Activated CD4-positive, alpha-beta T cell treated with anti-CD3 and anti-CD28 coated beads for 4 hours (primary cell): Measurements from ENCODE around the gene PRRT1.
"Not testable (repeated sequence)": the region's sequence is repeated elsewhere in the genome, so short reads cannot be mapped to it uniquely, and the experiment has no call there.

Experiments used
- DNase-seq, 2 donors: peaks; one replicate each; pipeline ENCODE4 v3.0.0-alpha.2; 2020

Gene PRRT1

DNA sequence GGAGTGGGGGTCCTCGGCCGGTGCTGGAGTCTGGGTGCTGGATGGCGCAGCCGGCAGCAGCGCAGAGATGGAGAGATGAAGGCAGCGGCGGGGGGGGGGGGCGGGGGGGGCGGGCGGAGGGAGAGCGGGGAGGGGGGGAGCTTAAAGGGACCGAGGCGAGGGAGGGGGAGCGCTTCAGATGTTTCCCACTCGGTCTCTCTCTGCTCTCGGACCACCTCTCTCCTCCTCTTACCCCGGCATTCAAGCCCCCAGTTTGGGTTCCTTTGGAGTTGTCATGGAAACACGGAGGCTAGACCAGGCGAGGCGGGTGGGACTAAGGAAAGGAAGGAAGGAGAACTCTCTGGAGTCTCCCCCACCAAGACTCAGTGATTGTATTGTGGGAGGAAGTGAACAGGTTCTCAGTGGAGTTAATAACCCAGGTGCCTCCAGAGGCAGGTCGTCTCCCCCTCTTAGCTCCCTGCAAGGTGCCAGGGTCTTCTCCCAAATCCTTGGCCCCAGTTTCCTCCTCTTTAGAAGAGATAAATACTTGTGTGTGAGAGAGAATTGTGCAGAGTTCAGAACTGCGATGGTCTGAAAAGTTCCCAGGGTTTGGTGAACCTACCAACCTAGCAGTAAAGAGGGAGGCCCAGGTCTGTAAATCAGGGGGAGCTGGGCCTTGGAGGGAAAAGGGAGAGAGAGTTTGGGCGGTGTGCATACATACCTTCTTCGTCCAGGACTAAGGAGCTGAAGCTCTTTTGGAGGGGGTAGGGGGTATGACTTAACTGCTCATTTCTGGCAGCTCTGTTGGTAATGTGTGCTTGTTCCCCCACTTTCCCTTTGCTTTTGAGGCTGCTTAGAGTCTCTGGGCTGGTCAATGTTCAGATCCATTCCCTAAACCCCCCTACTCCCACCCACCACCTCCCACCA, at the start of gene PRRT1:
Gene PRRT1 (minus strand): TSS at position 77 of the 906 bp plus-strand sequence. CDS start 112 bp downstream, outside the sequence.
- DNase-seq, result no peak

DNA sequence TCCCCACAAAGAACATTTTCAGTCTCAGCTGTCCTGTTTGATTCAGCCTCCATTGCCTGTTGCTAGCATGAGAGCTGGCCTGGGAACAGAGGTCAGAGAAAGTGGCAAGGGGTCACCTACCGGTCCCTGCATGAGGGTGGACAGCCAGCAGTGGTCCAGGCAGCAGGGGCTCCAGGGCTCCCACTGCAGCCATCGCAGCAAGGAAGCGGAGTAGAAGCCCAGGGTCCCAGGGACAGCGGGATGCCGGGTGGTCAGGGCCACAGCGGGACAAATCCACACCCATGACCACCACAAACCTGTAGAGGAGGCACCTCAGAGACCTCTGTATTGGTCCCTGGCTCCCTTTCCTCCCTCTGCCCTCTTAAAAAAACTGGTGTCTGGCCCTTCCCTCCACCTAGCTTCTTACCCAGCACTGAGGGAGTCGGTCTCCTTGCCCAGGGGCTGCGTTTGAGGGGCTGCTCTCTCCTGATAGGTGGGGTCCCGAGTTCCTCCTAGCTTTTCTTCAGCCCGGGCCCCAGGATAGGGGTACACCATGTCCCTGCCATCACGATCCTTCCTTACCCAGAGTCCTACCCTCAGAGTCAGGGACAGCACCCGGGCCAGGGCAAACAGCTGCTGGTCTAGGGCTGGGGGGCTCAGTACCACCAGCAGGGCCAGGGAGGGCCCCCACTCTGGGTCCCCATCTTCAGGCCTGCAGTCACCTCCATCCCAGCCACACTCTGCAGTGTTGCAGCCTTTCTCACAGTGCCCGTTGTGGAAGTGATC, 49.2 kb upstream of the PRRT1 start:
- no peak for DNase-seq

DNA sequence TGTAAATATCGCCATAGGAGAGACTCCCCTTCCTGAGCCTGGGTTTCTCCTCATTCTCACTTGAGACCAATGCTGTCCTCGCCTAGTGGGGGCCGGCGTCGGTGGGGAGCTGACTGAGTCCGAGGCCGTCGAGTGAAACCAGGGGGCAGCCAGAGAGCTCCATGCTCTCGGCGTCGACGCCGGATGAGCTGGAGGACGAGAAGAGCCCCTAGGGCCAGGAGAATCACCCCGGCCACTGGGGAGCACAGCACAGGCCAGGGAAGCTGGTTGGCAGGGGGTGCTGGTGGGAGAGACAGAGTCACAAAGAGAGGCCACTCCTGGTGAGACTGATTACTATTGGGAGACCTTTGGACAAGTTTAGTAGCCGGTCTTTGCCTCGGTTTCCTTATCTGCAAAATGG, 47.1 kb upstream of the PRRT1 start:
- DNase-seq, result no peak

GRCh38 chr6:32198345-32198696, 46.6 kb upstream of the PRRT1 start:
- DNase-seq, result no peak

GRCh38 chr6:32196682-32197616, 45.2 kb upstream of the PRRT1 start:
- no peak for DNase-seq

GRCh38 chr6:32195902-32196681, 44.4 kb upstream of the PRRT1 start:
- peak; percentile 44 to 57 for DNase-seq

DNA sequence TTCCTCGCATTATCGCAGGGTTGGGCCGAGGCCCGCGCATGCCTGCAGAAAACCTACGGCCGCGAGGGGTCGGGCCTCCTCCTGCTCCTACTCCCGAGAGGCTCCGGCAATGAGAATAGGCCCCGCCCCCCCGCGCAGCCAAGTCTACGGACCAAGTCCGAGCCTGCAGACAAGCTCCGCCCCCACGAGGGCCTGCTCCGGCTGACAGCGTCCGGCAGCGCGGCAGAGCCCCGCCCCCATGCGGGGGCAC, 43.8 kb upstream of the PRRT1 start:
- DNase-seq, result peak; percentile 98 to 100

- DNase-seq, result no peak
Observed at GRCh38 chr6:32194825-32195651, 43.3 kb upstream of the PRRT1 start.

DNA sequence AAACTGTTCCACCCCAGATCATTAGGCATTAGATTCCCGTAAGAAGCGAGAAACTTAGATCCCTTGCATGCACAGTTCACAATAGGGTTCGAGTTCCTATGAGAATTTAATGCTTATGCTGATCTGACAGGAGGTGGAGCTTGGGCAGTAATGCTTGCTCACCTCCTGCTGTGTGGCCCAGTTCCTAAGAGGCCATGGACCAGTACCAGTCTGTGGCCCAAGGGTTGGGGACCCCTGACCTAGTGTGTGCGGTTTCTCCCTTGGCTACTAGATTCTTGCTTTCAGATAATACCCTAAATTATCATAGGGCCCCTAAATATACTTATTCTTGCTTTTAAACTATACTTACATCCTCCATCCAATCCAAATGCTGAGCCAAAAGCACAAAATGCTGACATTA, 42.6 kb upstream of the PRRT1 start:
- no peak for DNase-seq

DNA sequence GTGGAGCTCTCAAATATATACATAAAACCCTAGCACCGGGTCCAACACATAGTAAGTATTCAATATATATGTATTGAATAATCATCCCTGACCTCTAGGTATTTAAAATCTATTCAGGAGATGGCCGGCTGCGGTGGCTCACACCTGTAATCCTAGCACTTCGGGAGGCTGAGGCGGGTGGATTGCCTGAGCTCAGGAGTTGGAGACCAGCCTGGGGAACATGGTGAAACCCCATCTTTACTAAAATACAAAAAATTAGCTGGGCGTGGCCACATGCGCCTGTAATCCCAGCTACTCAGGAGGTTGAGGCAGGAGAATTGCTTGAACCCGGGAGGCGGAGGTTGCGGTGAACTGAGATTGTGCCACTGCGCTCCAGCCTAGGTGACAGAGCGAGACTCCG, 41.4 kb upstream of the PRRT1 start:
- not testable (repeated sequence) for DNase-seq

DNA sequence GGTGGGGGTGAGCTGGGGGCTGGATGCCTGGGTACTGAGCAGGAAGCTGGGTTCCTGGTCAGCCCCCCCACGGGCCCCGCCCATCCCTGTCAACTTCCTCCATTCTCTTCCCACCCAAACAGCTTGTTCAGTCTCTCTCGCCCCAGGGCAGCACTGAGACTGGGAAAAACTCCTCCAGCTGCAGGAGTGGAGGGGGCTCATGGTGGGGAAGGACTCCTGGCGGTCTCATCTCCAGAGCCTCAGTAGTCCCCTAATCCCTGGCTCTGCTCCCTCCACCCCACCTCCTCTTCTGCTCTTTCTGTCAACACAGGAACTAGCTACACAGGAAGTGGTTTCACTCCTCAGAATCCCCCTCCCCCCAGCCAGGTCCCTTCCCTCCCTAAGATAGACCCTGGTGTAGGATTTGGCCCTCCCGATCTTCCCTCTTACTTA, 40.9 kb upstream of the PRRT1 start, which contains the start of gene GPSM3:
Gene GPSM3 (minus strand): TSS at position 36 of the 432 bp plus-strand sequence. CDS start 130 bp downstream, outside the sequence.
- DNase-seq, result peak; percentile 43 to 50

- DNase-seq, result no peak
Observed at GRCh38 chr6:32191696-32192607, 40.2 kb upstream of the PRRT1 start.

DNA sequence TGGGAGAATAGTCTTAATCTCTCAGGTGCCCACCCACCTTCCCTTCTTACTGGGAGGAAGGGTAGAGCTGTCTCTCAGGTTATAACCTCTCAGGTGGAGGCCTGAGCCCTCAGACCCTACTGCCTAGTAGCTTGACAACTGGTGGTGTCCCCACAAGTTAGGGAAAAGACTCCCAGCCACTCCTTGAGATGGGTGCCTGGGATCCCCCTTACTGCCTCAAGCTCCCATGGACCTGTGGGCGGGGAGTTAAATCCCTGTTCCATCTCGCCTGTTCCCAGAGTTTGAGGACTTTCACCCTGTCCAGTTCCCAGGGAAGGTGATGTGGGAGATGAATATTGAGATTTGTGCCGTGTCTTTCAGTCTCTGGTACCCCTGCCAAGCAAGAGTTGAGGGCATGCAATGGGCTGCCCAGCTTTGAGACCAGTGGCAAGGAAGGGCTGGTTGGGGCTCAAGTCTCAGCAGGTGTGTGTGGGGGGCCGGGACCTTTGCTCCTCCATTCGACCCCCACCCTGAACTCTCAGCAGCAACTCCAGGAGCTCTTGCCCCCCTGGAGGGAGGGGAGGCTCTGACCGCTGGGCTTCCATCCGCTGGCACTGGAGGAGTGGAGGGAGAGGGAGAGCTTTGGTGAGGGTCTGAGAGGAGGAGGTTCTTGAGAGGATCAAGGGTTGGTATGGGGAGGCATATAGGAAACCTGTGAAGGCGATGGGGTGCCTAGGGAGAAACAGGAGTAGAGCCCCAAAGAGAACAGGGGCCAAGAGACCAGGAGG, 39.4 kb upstream of the PRRT1 start:
- no peak for DNase-seq

DNA sequence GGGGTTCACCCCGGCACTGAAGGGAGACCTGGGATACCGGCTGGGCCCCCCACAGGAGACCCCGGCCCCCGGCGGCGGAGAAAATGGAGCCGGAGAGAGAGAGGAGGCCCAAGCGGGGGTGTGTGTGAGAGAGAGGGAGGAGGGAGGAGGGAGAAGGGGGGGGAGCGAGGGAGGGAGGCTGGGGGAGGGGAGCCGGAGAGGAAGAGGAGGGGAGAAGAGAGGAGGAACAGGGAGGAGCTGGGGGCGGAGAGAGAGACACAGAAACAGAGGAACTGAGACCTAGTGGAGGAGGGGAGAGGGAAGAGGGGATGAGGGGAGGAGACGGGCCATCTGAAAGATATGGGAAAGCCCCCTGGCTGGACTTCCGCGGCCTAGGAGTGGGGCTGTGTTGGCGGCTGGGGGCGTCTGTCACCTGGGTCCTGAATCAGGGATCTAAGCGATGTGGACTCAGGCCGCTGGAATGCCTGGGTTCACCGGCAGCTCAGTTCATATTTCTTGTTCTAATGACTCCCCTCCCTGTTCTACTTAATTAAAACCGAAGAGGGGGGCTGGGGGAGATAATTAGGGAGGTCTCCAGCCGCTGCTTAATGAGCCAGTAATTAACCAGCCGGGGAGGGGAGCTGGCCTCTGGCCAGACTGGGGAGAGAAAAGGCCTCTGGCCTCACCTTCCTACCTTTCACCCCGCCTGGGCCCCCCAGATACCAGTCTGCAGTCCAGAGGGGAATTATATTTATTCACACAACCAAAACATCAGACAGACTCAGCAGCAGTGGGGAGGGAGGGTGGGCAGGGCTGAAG, 38.5 kb upstream of the PRRT1 start, which contains the start of gene PBX2:
Gene PBX2 (minus strand): TSS at position 149 of the 798 bp plus-strand sequence. CDS start 287 bp downstream, outside the sequence.
- peak; percentile 87 to 91 for DNase-seq

DNA sequence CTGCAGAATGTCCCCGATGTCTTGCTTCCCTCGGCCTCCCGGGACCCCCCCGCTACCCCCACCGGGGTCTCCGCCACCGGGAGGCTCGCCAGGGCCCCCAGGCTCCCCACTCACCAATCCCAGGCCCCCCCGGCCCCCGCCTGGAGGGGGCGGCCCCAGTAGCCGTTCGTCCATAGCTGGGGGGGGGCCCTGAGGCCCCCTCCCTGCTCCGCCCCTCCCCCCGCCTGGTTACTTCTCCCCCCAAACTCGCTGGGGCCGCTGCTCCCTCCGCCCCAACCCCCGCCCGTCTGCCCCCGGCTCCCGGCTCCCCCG, 38.0 kb upstream of the PRRT1 start:
- DNase-seq, result no peak

DNA sequence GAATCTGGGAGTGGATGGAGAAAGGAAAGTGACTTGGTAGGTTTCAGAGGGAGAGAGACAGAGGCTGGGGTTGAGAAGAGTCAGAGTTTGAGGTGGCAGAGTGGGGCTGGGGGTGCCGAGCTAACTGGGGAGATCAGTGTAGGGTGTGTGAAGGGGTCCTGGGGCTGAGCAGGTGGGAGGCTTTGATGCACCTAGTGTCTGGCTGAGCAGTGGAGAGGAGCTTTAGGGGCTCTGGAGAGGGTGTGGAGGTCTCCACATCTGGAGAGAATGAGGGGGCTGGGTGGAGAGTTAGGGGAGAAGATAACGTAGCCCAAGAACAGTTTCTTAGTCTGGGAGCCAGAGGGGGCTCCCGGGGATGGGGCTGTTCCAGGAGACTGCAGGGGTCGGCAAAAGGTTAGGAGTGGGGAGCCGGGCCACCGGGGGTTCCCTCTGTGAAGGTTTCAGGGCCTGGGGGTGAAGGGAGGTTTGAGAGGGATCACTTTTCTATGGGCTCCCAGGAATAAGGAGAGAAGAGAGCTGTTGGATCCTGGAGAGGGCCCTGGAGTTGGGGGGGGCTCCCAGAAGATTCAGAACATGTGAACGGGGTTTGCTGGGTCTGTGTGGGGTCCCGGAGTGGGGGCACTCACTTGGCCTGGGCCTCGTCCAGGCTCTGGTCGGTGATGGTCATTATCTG, 37.5 kb upstream of the PRRT1 start:
- DNase-seq, result no peak

DNA sequence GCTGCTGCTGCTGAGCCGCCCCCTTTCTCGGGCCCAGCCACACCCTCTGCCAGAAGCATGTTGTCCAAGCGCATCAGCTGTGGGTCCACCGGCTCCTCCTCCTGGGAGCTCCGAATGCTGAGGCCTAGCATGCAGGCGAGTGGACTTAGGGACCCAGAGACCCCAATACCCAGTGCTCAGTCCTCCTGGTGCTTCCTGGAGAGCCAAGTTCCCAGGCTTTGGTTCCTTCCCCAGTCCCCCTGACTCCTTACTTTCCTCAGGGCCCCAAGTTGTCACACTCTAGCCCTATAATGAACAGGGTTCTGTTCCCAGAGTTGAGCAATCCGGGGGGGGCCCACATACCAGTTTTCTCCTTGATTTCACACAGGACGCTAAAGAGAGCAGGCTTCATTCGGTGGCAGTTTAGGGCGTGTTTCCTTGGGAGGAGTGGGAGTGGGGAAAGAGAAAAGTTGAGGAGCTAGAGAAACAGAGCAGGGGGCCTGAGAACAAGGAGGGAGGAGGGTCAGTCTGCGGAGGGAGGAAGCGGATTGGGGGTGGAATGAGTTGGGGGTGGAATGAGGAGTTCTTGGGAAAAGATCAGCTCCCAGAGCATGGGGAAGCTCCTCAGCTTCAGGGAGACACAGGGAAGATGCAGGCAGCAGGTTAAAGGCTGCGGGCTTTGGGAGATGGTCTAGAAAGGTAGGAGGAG, 36.8 kb upstream of the PRRT1 start:
- no peak for DNase-seq
